Neutrophil (primary cell): ENCODE results near the gene MRFAP1L1.
A peak's percentile ranks its signal among the peaks of the same experiment; 100 is the strongest.
"Not testable (repeated sequence)": the region's sequence is repeated elsewhere in the genome, so short reads cannot be mapped to it uniquely, and the experiment has no call there.

Experiments used
- H3K27ac ChIP-seq: fragments of 200-600 bp; sonication (generic); 2 replicates; pipeline ENCODE4 v1.5.1; 2016; ENCODE audit warnings: mild to moderate bottlenecking, moderate library complexity
- H3K27me3 ChIP-seq: fragments of 200-600 bp; sonication (generic); 2 replicates; pipeline ENCODE4 v1.6.0; 2016; ENCODE audit warnings: mild to moderate bottlenecking
- H3K36me3 ChIP-seq: fragments of 200-600 bp; sonication (generic); 2 replicates; pipeline ENCODE4 v1.5.1; 2017
- H3K4me1 ChIP-seq, 2 experiments: fragments of 200-600 bp in 1 of 2; sonication (generic) in 1 of 2; 1 replicate in 1 of 2; 2 replicates in 1 of 2; pipeline versions ENCODE4 v1.5.1 to v1.6.1; 2013 to 2016; ENCODE audit warnings: low read depth in 1 of 2, low read length in 1 of 2, mild to moderate bottlenecking in 1 of 2, moderate library complexity in 1 of 2; ENCODE audit not compliant: control insufficient read depth in 1 of 2, insufficient read depth in 1 of 2
- H3K4me3 ChIP-seq, 2 experiments: fragments of 200-600 bp in 1 of 2; sonication (generic) in 1 of 2; 1 replicate in 1 of 2; 2 replicates in 1 of 2; pipeline ENCODE4 v1.5.1; 2013 to 2016; ENCODE audit warnings: low read depth in 1 of 2, low read length in 1 of 2, mild to moderate bottlenecking in 1 of 2, moderate library complexity in 1 of 2
- H3K9me3 ChIP-seq: fragments of 200-600 bp; sonication (generic); 2 replicates; pipeline ENCODE4 v1.5.1; 2016
- CTCF ChIP-seq: fragments of 200-600 bp; sonication (generic); IDR thresholded peaks from 2 replicates; pipeline ENCODE4 v1.5.1; 2016; ENCODE audit warnings: antibody characterized with exemption

MRFAP1L1 gene

GRCh38 chr4:6674500-6675149 lies 35.0 kb downstream of the MRFAP1L1 start:
- TF ChIP-seq CTCF, result peak; percentile 55

GRCh38 chr4:6673660-6674499 lies 35.8 kb downstream of the MRFAP1L1 start:
- H3K36me3 ChIP-seq, result no peaks in the 10 kb centered on the region
- H3K9me3 ChIP-seq, result no peaks in the 10 kb centered on the region
- TF ChIP-seq CTCF, result peak; percentile 29
- H3K27ac ChIP-seq, result peak overlapping the region; percentile 85
- peak overlapping the region; percentile 86 to 89 for H3K4me3 ChIP-seq
- peaks cover 47 to 49% of the 10 kb centered on the region in 2 experiments for H3K4me1 ChIP-seq
- H3K27me3 ChIP-seq, result no peaks in the 10 kb centered on the region

More at GRCh38 chr4:6674500-6675149, 35.0 kb downstream of the MRFAP1L1 start:
- peaks cover 47 to 49% of the 10 kb centered on the region in 2 experiments for H3K4me1 ChIP-seq
- H3K9me3 ChIP-seq, result no peaks in the 10 kb centered on the region
- no peaks in the 10 kb centered on the region for H3K27me3 ChIP-seq
- H3K36me3 ChIP-seq, result no peaks in the 10 kb centered on the region
- peak overlapping the region; percentile 86 to 89 for H3K4me3 ChIP-seq
- H3K27ac ChIP-seq, result peak overlapping the region; percentile 85

- Histone ChIP-seq H3K4me1 (peaks cover 43 to 44% of the 10 kb centered on the region in 2 experiments), H3K4me3 (peak overlapping the region; percentile 86 to 89), H3K27ac (peak overlapping the region; percentile 85)
- not testable (repeated sequence) for H3K9me3 ChIP-seq, H3K27me3 ChIP-seq, H3K36me3 ChIP-seq
Observed at GRCh38 chr4:6673191-6673659, 36.4 kb downstream of the MRFAP1L1 start.

- H3K9me3 ChIP-seq, H3K27me3 ChIP-seq, H3K4me3 ChIP-seq, H3K36me3 ChIP-seq: not testable (repeated sequence)
- peaks cover 39 to 41% of the 10 kb centered on the region in 2 experiments for H3K4me1 ChIP-seq
- H3K27ac ChIP-seq, result peak overlapping the region; percentile 85
Observed at GRCh38 chr4:6672541-6673190, 37.0 kb downstream of the MRFAP1L1 start.

- H3K4me3 ChIP-seq, result no peak overlapping the region
- no peaks in the 10 kb centered on the region for H3K27me3 ChIP-seq
- no peak overlapping the region for H3K27ac ChIP-seq
- TF ChIP-seq CTCF, result no peak
- H3K4me1 ChIP-seq, result peaks cover 33 to 36% of the 10 kb centered on the region in 2 experiments
- H3K9me3 ChIP-seq, result no peaks in the 10 kb centered on the region
- H3K36me3 ChIP-seq, result no peaks in the 10 kb centered on the region
Observed at GRCh38 chr4:6672131-6672530, 37.5 kb downstream of the MRFAP1L1 start.

GRCh38 chr4:6671648-6672047 lies 38.0 kb downstream of the MRFAP1L1 start:
- no peak overlapping the region for H3K27ac ChIP-seq
- H3K9me3 ChIP-seq, result no peaks in the 10 kb centered on the region
- H3K4me1 ChIP-seq, result peaks cover 28 to 31% of the 10 kb centered on the region in 2 experiments
- H3K27me3 ChIP-seq, result no peaks in the 10 kb centered on the region
- TF ChIP-seq CTCF, result no peak
- H3K4me3 ChIP-seq, result no peak overlapping the region
- no peaks in the 10 kb centered on the region for H3K36me3 ChIP-seq
